Measurements from ENCODE around the gene PLBD2. TPM values are rescaled to one million over a fixed set of nuclear protein-coding genes. Genes with fewer than 3 reads are reported as not detected.

The PLBD2 gene
- total and polyA plus RNA-seq, 9 of the 15 experiments (the other 6 are each of a cell fraction or from before 2014, with no cell fraction given) = 2.4 to 37.4 (median 6.0) TPM

GRCh38 chr12:113424915-113425823, 66.8 kb downstream of the PLBD2 start (continued):
- TF ChIP-seq RUNX1 (IDR thresholded peaks at IDR 0.05; ENCODE audit: low read depth) (no peak), CSDE1 (IDR thresholded peaks at IDR 0.05) (no peak), AFF1 (IDR thresholded peaks at IDR 0.05; ENCODE audit: low read depth in 1 of 2, partially characterized antibody in 2 of 2) (no peak), RAD21 (CRISPR knock-in tag; conservative IDR thresholded peaks at IDR 0.05 in 1 of 2, IDR thresholded peaks at IDR 0.05 in 1 of 2) (peak; percentile 59 to 85), SMARCA5 (IDR thresholded peaks at IDR 0.05) (peak; percentile 96), JUNB (CRISPR knock-in tag; conservative IDR thresholded peaks at IDR 0.05) (no peak), SMAD2 (IDR thresholded peaks at IDR 0.05; ENCODE audit: low read depth, low read length) (no peak), ZBTB1 (CRISPR knock-in tag; IDR thresholded peaks at IDR 0.05; ENCODE audit: borderline replicate concordance, low read depth) (peak; percentile 54; the same call in 1 of the 2 replicates), RBM17 (IDR thresholded peaks at IDR 0.05; ENCODE audit: borderline replicate concordance, low read depth, low read length) (no peak), RBM25 (IDR thresholded peaks at IDR 0.05; ENCODE audit: low read depth, low read length, severe bottlenecking) (peak; percentile 74), KLF16 (IDR thresholded peaks at IDR 0.05) (peak; percentile 44; the same call in 1 of the 2 replicates), MEF2D (tag; conservative IDR thresholded peaks at IDR 0.05; ENCODE audit: low read depth) (no peak), NKRF (IDR thresholded peaks at IDR 0.05; ENCODE audit: borderline replicate concordance) (no peak; the same call in 1 of the 2 replicates), E2F3 (CRISPR knock-in tag; IDR thresholded peaks at IDR 0.05) (no peak), SIN3A (IDR thresholded peaks at IDR 0.05; ENCODE audit: borderline replicate concordance in 2 of 2, control insufficient read depth in 1 of 2, low read depth in 2 of 2, low read length in 2 of 2) (no peak), ZNF121 (CRISPR knock-in tag; conservative IDR thresholded peaks at IDR 0.05) (peak; percentile 20), ZNF133 (CRISPR knock-in tag; IDR thresholded peaks at IDR 0.05) (no peak), SETDB1 (IDR thresholded peaks at IDR 0.05; ENCODE audit: low read length) (no peak), ZBTB2 (IDR thresholded peaks at IDR 0.05) (no peak), KDM1A (IDR thresholded peaks at IDR 0.05) (peak; percentile 85 to 94), HDAC2 (IDR thresholded peaks at IDR 0.05) (peak; percentile 80)

Measured in K562 (cell line).